DOHH2 (cell line): ENCODE data around the gene SPN.
"Not testable (repeated sequence)": the region's sequence is repeated elsewhere in the genome, so short reads cannot be mapped to it uniquely, and the experiment has no call there.

Experiments used
- H3F3A ChIP-seq: fragments of 200-600 bp; sonication (generic), shearing (Covaris generic); 2 replicates; pipeline ENCODE4 v1.6.0; 2016; ENCODE audit warnings: antibody characterized with exemption, mild to moderate bottlenecking; ENCODE audit not compliant: control insufficient read depth, insufficient read depth
- H3K27ac ChIP-seq: fragments of 200-600 bp; sonication (generic); 2 replicates; pipeline ENCODE4 v1.5.1; 2014; ENCODE audit warnings: low read depth, mild to moderate bottlenecking, low read length, moderate library complexity
- H3K27me3 ChIP-seq: fragments of 200-600 bp; sonication (generic); 2 replicates; pipeline ENCODE4 v1.6.1; 2014; ENCODE audit warnings: mild to moderate bottlenecking, low read length, mixed read lengths; ENCODE audit not compliant: control insufficient read depth
- H3K36me3 ChIP-seq: fragments of 200-600 bp; sonication (generic); 2 replicates; pipeline ENCODE4 v1.6.1; 2014; ENCODE audit warnings: mild to moderate bottlenecking, low read length, moderate library complexity, mixed read lengths; ENCODE audit not compliant: control insufficient read depth
- H3K4me1 ChIP-seq: fragments of 200-600 bp; sonication (generic); 2 replicates; pipeline ENCODE4 v1.6.1; 2014; ENCODE audit warnings: mild to moderate bottlenecking, low read length, mixed read lengths; ENCODE audit not compliant: control insufficient read depth
- H3K4me2 ChIP-seq: fragments of 200-600 bp; sonication (generic); 2 replicates; pipeline ENCODE4 v1.6.0; 2014; ENCODE audit warnings: mild to moderate bottlenecking, low read length, moderate library complexity
- H3K4me3 ChIP-seq: fragments of 200-600 bp; sonication (generic); 2 replicates; pipeline ENCODE4 v1.5.1; 2014; ENCODE audit warnings: mild to moderate bottlenecking, low read length, mixed read lengths
- H3K79me2 ChIP-seq: fragments of 200-600 bp; sonication (generic); 2 replicates; pipeline ENCODE4 v1.6.1; 2014; ENCODE audit warnings: mild to moderate bottlenecking, low read length, mixed read lengths; ENCODE audit not compliant: control insufficient read depth
- H3K9me2 ChIP-seq: fragments of 200-600 bp; sonication (generic); replicated peaks from 2 replicates; pipeline ENCODE4 v1.6.1; 2014; ENCODE audit warnings: mild to moderate bottlenecking, low read length, mixed read lengths; ENCODE audit not compliant: control insufficient read depth
- H3K9me3 ChIP-seq: fragments of 200-600 bp; sonication (generic); 2 replicates; pipeline ENCODE4 v1.6.1; 2014; ENCODE audit warnings: antibody characterized with exemption, low read length, mixed read lengths; ENCODE audit not compliant: control insufficient read depth, insufficient read depth
- H4K20me1 ChIP-seq: fragments of 200-600 bp; sonication (generic); 2 replicates; pipeline ENCODE4 v1.6.0; 2014; ENCODE audit warnings: low read depth, mild to moderate bottlenecking, antibody characterized with exemption, low read length, moderate library complexity; ENCODE audit not compliant: control insufficient read depth, insufficient read depth
- CTCF ChIP-seq: fragments of 200-600 bp; sonication (generic); IDR thresholded peaks from one replicate; pipeline ENCODE4 v1.5.1; 2014; ENCODE audit warnings: antibody characterized with exemption, mild to moderate bottlenecking, low read depth, low read length; ENCODE audit not compliant: poor library complexity, severe bottlenecking

SPN gene

GRCh38 chr16:29663016-29663806 is at the start of gene SPN:
SPN (plus strand) TSS chr16:29663247; CDS start chr16:29663729, 482 bp downstream.
- no peaks in the 10 kb centered on the region for H3K27me3 ChIP-seq
- TF ChIP-seq CTCF, result no peak
- H4K20me1 ChIP-seq, result peaks cover 5% of the 10 kb centered on the region; the same call in 1 of the 2 replicates
- H3K36me3 ChIP-seq, result peaks cover 45% of the 10 kb centered on the region
- peaks cover 55% of the 10 kb centered on the region for H3K4me1 ChIP-seq
- H3K27ac ChIP-seq, result peak within 1 kb of the TSS; percentile 93
- peaks cover 62% of the 10 kb centered on the region for H3K79me2 ChIP-seq
- peak within 1 kb of the TSS; percentile 88 for H3K4me3 ChIP-seq
- peaks cover 17% of the 10 kb centered on the region for H3F3A ChIP-seq
- peak within 1 kb of the TSS; percentile 92 for H3K4me2 ChIP-seq
- no peaks in the 10 kb centered on the region for H3K9me2 ChIP-seq
- H3K9me3 ChIP-seq, result no peaks in the 10 kb centered on the region

GRCh38 chr16:29613307-29614057 is 49.6 kb upstream of the SPN start:
- H3K4me2 ChIP-seq, result peak overlapping the region; percentile 82
- H3K9me2 ChIP-seq, H3K27me3 ChIP-seq, H3K9me3 ChIP-seq, H3F3A ChIP-seq, H4K20me1 ChIP-seq: not testable (repeated sequence)
- H3K4me1 ChIP-seq, result peaks cover 22% of the 10 kb centered on the region
- H3K27ac ChIP-seq, result peak overlapping the region; percentile 77
- peaks cover 15% of the 10 kb centered on the region for H3K36me3 ChIP-seq
- H3K79me2 ChIP-seq, result peaks cover 47% of the 10 kb centered on the region
- H3K4me3 ChIP-seq, result peak overlapping the region; percentile 92

- not testable (repeated sequence) for H3F3A ChIP-seq, H3K4me2 ChIP-seq, H3K27ac ChIP-seq, H3K4me3 ChIP-seq, H4K20me1 ChIP-seq, H3K9me2 ChIP-seq, H3K27me3 ChIP-seq, H3K9me3 ChIP-seq
- Histone ChIP-seq H3K36me3 (peaks cover 14% of the 10 kb centered on the region), H3K79me2 (peaks cover 34% of the 10 kb centered on the region), H3K4me1 (peaks cover 12% of the 10 kb centered on the region)
Measured at GRCh38 chr16:29614691-29615314, 48.2 kb upstream of the SPN start.

GRCh38 chr16:29616127-29616526 is 46.9 kb upstream of the SPN start:
- Histone ChIP-seq H3K79me2 (peaks cover 23% of the 10 kb centered on the region), H3K36me3 (peaks cover 13% of the 10 kb centered on the region)
- not testable (repeated sequence) for H3F3A ChIP-seq, H3K9me3 ChIP-seq, H3K4me3 ChIP-seq, H3K4me2 ChIP-seq, H3K27ac ChIP-seq, H3K4me1 ChIP-seq, H3K9me2 ChIP-seq, H4K20me1 ChIP-seq, H3K27me3 ChIP-seq

- not testable (repeated sequence) for H3F3A ChIP-seq, H3K4me2 ChIP-seq, H3K4me1 ChIP-seq, H3K27ac ChIP-seq, H3K27me3 ChIP-seq, H3K9me3 ChIP-seq, H3K4me3 ChIP-seq, H3K36me3 ChIP-seq, H3K79me2 ChIP-seq, H3K9me2 ChIP-seq, H4K20me1 ChIP-seq
- peak; percentile 43 for TF ChIP-seq CTCF
Measured at GRCh38 chr16:29620591-29620990, 42.5 kb upstream of the SPN start.

GRCh38 chr16:29622738-29623137 is 40.3 kb upstream of the SPN start:
- H3K4me2 ChIP-seq, H3K79me2 ChIP-seq, H3K9me3 ChIP-seq, H3K27ac ChIP-seq, H3K27me3 ChIP-seq, H3K9me2 ChIP-seq, H3K4me3 ChIP-seq, H4K20me1 ChIP-seq, H3K36me3 ChIP-seq, H3F3A ChIP-seq: not testable (repeated sequence)
- peaks cover 13% of the 10 kb centered on the region for H3K4me1 ChIP-seq
